Measurements from ENCODE around the gene BAG2. TPM values are rescaled to one million over a fixed set of nuclear protein-coding genes. Genes with fewer than 3 reads are reported as not detected.

BAG2 gene
- total RNA-seq (2014; rRNA removed) = 8.9 and 10.4 TPM in 2 replicates
- Bru-seq, nascent RNA = percentile 77 among the genes with signal in this experiment
- percentile 82 among the genes with signal in this experiment for BruChase-seq, experiment 1, labeled RNA remaining after a 6-hour chase
- percentile 78 among the genes with signal in this experiment for BruChase-seq, experiment 2, labeled RNA remaining after a 2-hour chase
- long read RNA-seq, full-length matches to known transcripts = 40 of 50 reads
- long read RNA-seq, partial matches to known transcripts = 0 of 50 reads
- long read RNA-seq, other reads (novel, unspliced or antisense) = 10 of 50 reads

DNA sequence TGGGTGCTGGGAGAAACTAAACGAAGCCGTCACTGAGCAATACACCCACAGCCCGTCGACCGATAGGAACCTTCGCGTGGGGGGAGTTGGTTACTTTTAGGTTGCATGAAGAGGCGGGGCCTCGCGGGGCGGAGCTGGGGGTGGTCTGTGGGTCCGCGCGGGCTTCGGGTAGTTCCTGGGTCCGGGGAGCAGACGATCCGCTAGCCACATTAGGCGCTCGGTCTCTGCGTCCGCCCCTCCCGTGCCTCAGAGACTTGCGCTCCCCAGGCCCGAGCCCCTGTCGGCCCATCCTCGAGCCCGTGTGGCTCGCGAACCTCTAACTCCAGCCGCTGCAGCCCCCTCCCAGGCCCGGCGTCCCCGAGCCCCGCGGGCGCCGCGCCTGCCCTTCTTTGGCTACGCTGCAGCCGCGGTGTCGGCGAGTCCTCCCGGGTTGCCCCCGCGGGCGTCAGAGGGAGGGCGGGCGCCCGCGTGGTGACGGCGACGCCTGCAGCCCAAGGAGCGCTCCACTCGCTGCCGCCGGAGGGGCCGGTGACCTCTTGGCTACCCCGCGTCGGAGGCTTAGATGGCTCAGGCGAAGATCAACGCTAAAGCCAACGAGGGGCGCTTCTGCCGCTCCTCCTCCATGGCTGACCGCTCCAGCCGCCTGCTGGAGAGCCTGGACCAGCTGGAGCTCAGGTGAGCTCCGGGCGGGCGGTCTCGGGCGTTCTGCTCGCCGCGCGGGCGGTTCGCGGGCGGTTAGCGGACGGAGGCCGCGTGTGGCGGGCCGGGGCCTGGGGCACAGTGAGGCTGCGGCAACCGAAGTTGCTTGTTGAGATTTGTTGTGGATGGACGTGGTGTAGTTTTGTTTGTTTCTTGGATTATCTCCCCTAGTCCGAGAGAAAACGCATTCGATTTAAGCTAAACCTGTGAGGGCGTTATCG is at the start of gene BAG2:
Gene BAG2 (plus strand): TSS at position 191 of the 920 bp plus-strand sequence. CDS start 372 bp downstream, at position 563.
- Histone ChIP-seq H3K27ac (ENCODE audit: low read length) (peak within 1 kb of the TSS; percentile 69), H3K4me2 (ENCODE audit: low read length) (peak within 1 kb of the TSS; percentile 88), H3K9me2 (replicated peaks; ENCODE audit: low read length) (no peaks in the 10 kb centered on the region), H3K27me3 (ENCODE audit: low read length) (no peaks in the 10 kb centered on the region), H4K20me1 (ENCODE audit: low read length) (no peaks in the 10 kb centered on the region), H3K4me3 (ENCODE audit: low read length) (peak within 1 kb of the TSS; percentile 92), H3K79me2 (ENCODE audit: low read length) (peaks cover 59% of the 10 kb centered on the region), H3K36me3 (ENCODE audit: low read depth, low read length) (no peaks in the 10 kb centered on the region; the same call in 1 of the 2 replicates), H3K4me1 (ENCODE audit: insufficient read depth, low read length) (peaks cover 19% of the 10 kb centered on the region), H3F3A (ENCODE audit: low read length, unreplicated experiment) (peaks cover 3% of the 10 kb centered on the region), H3K9me3 (ENCODE audit: low read length) (no peaks in the 10 kb centered on the region), H3K9ac (ENCODE audit: low read length) (peak within 1 kb of the TSS; percentile 86), H2AFZ (ENCODE audit: low read length) (peak within 1 kb of the TSS; percentile 81)
- ATAC-seq (peak; percentile 82), DNase-seq (peak; percentile 89)
- intact Hi-C loops (cut with micrococcal nuclease) = loop anchor here (1.0 to 5.0 kb wide), 7 partner anchors 31 to 270 kb away; partner anchors contain the start of genes BEND6, KIAA1586 and ZNF451
- no TSS peak for BruUV-seq (replicated peaks)
- CTCF ChIA-PET = interaction anchor here (1.0 kb wide), 1 partner anchor 269 kb away, joined by 3 read pairs; no protein-coding TSS in a partner anchor
- no peak for TF ChIP-seq EZH2phosphoT487 (IDR thresholded peaks at IDR 0.05; ENCODE audit: borderline replicate concordance, low read length)
- TF ChIP-seq, protein P1, sequence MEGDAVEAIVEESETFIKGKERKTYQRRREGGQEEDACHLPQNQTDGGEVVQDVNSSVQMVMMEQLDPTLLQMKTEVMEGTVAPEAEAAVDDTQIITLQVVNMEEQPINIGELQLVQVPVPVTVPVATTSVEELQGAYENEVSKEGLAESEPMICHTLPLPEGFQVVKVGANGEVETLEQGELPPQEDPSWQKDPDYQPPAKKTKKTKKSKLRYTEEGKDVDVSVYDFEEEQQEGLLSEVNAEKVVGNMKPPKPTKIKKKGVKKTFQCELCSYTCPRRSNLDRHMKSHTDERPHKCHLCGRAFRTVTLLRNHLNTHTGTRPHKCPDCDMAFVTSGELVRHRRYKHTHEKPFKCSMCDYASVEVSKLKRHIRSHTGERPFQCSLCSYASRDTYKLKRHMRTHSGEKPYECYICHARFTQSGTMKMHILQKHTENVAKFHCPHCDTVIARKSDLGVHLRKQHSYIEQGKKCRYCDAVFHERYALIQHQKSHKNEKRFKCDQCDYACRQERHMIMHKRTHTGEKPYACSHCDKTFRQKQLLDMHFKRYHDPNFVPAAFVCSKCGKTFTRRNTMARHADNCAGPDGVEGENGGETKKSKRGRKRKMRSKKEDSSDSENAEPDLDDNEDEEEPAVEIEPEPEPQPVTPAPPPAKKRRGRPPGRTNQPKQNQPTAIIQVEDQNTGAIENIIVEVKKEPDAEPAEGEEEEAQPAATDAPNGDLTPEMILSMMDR (conservative IDR thresholded peaks at IDR 0.05; ENCODE audit: low read depth, low read length) = no peak
- TF ChIP-seq EZH2 (IDR thresholded peaks at IDR 0.05; ENCODE audit: low read length, unreplicated experiment) = no peak
- POLR2A ChIA-PET (ENCODE audit: unreplicated experiment) = interaction anchor here (0.7 to 0.9 kb wide), 2 partner anchors 25 to 47 kb away, joined by 4 read pairs; no protein-coding TSS in a partner anchor

DNA sequence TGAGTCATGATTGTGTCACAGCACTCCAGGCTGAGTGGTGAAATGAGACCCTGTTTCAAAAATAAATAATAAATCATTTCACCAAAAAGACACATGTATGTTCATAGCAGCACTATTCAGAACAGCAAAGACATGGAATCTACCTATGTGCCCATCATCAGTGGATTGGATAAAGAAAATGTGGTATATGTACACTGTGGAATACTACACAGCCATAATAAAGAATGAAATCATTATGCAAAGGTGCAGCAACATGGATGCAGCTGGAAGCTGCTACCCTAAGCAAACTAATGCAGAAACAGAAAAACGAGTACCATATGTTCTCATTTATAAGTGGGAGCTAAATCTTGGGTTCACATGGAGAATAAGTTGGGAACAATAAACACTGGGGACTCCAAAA is 49.0 kb upstream of the BAG2 start:
- peak; percentile 33; the same call in 1 of the 2 replicates for ATAC-seq
- CTCF ChIA-PET = no interaction called here

More for the DNA sequence above, 49.0 kb upstream of the BAG2 start:
- no peak overlapping the region for H3K9ac ChIP-seq (ENCODE audit: low read length)
- no peak overlapping the region for H3K4me3 ChIP-seq (ENCODE audit: low read length)
- no peaks in the 10 kb centered on the region for H3K4me1 ChIP-seq (ENCODE audit: insufficient read depth, low read length)
- POLR2A ChIA-PET (ENCODE audit: unreplicated experiment) = no interaction called here
- no peak overlapping the region for H2AFZ ChIP-seq (ENCODE audit: low read length)
- intact Hi-C loops (cut with micrococcal nuclease) = no loop called here
- no peaks in the 10 kb centered on the region for H3K9me3 ChIP-seq (ENCODE audit: low read length)
- no peaks in the 10 kb centered on the region for H3K27me3 ChIP-seq (ENCODE audit: low read length)
- peak; percentile 44 for DNase-seq
- BruUV-seq (replicated peaks) = no TSS peak
- TF ChIP-seq EZH2 (IDR thresholded peaks at IDR 0.05; ENCODE audit: low read length, unreplicated experiment) = no peak
- TF ChIP-seq EZH2phosphoT487 (IDR thresholded peaks at IDR 0.05; ENCODE audit: borderline replicate concordance, low read length) = no peak
- TF ChIP-seq, protein P1 (conservative IDR thresholded peaks at IDR 0.05; ENCODE audit: low read depth, low read length) = no peak
- no peak overlapping the region for H3K4me2 ChIP-seq (ENCODE audit: low read length)
- no peaks in the 10 kb centered on the region; the same call in 1 of the 2 replicates for H3K79me2 ChIP-seq (ENCODE audit: low read length)
- no peaks in the 10 kb centered on the region for H3F3A ChIP-seq (ENCODE audit: low read length, unreplicated experiment)
- no peaks in the 10 kb centered on the region for H3K9me2 ChIP-seq (replicated peaks; ENCODE audit: low read length)
- peaks cover 16% of the 10 kb centered on the region; the same call in 1 of the 2 replicates for H3K36me3 ChIP-seq (ENCODE audit: low read depth, low read length)
- H4K20me1 ChIP-seq (ENCODE audit: low read length) = no peaks in the 10 kb centered on the region
- no peak overlapping the region for H3K27ac ChIP-seq (ENCODE audit: low read length)
